Fibroblast of mammary gland (primary cell): ENCODE results near the gene MOCS1.
"Not testable (repeated sequence)": the region's sequence is repeated elsewhere in the genome, so short reads cannot be mapped to it uniquely, and the experiment has no call there.

Source experiments
- DNase-seq: peaks from one replicate; pipeline ENCODE4 v3.0.0-alpha.2; 2010; ENCODE audit warnings: low read depth
- H3K4me3 ChIP-seq: 2 replicates; pipeline ENCODE4 v1.5.1; 2011; ENCODE audit warnings: low read depth, mild to moderate bottlenecking, low read length, moderate library complexity; ENCODE audit not compliant: control insufficient read depth
- CTCF ChIP-seq: conservative IDR thresholded peaks from 2 replicates; pipeline ENCODE4 v1.5.1; 2011; ENCODE audit warnings: low read depth, low read length, inconsistent platforms; ENCODE audit not compliant: control insufficient read depth, insufficient read depth

MOCS1 gene

GRCh38 chr6:39978240-39978639 is 44.0 kb upstream of the MOCS1 start:
- no peak for DNase-seq
- H3K4me3 ChIP-seq, result no peak overlapping the region
- TF ChIP-seq CTCF, result no peak

GRCh38 chr6:39973661-39974060 is 39.4 kb upstream of the MOCS1 start:
- no peak for TF ChIP-seq CTCF
- H3K4me3 ChIP-seq, result no peak overlapping the region
- DNase-seq, result no peak

GRCh38 chr6:39972717-39973116 is 38.5 kb upstream of the MOCS1 start:
- DNase-seq, H3K4me3 ChIP-seq: not testable (repeated sequence)

- H3K4me3 ChIP-seq, DNase-seq: not testable (repeated sequence)
Measured at GRCh38 chr6:39971131-39971530, 36.9 kb upstream of the MOCS1 start.

- no peak overlapping the region for H3K4me3 ChIP-seq
- no peak for TF ChIP-seq CTCF
- DNase-seq, result no peak
Measured at GRCh38 chr6:39965751-39966150, 31.5 kb upstream of the MOCS1 start.

- no peak for DNase-seq
Measured at GRCh38 chr6:39964530-39964929, 30.3 kb upstream of the MOCS1 start.

GRCh38 chr6:39964094-39964493 is 29.8 kb upstream of the MOCS1 start:
- no peak for DNase-seq
- no peak overlapping the region for H3K4me3 ChIP-seq
- no peak for TF ChIP-seq CTCF

More at GRCh38 chr6:39964530-39964929, 30.3 kb upstream of the MOCS1 start:
- TF ChIP-seq CTCF, result no peak
- no peak overlapping the region for H3K4me3 ChIP-seq

- no peak for TF ChIP-seq CTCF
- no peak overlapping the region for H3K4me3 ChIP-seq
- no peak for DNase-seq
Measured at GRCh38 chr6:39962831-39963230, 28.6 kb upstream of the MOCS1 start.
